MM.1S (cell line): ENCODE measurements around the gene DYNLT3.

ENCODE experiments used
- DNase-seq: peaks from one replicate; pipeline ENCODE4 v3.0.0-alpha.2; 2015
- H2AFZ ChIP-seq: fragments of 300-600 bp; sonication (generic); 2 replicates; pipeline ENCODE4 v1.6.0; 2016; ENCODE audit warnings: antibody characterized with exemption, low read length
- H3F3A ChIP-seq: fragments of 300-600 bp; sonication (generic); 2 replicates; pipeline ENCODE4 v1.6.1; 2016; ENCODE audit warnings: mild to moderate bottlenecking, antibody characterized with exemption, low read length, moderate library complexity, mixed read lengths; ENCODE audit not compliant: insufficient read depth
- H3K27ac ChIP-seq: fragments of 300-600 bp; sonication (generic); 2 replicates; pipeline ENCODE4 v1.5.1; 2016; ENCODE audit warnings: mild to moderate bottlenecking, low read length
- H3K27me3 ChIP-seq: fragments of 300-600 bp; sonication (generic); replicated peaks from 2 replicates; pipeline ENCODE4 v1.6.0; 2016; ENCODE audit warnings: low read length; ENCODE audit not compliant: insufficient read depth
- H3K36me3 ChIP-seq: fragments of 300-600 bp; sonication (generic); replicated peaks from 2 replicates; pipeline ENCODE4 v1.6.1; 2016; ENCODE audit warnings: mild to moderate bottlenecking, low read length, mixed read lengths; ENCODE audit not compliant: insufficient read depth
- H3K4me1 ChIP-seq: fragments of 300-600 bp; sonication (generic); 2 replicates; pipeline ENCODE4 v1.6.1; 2016; ENCODE audit warnings: low read length, mixed read lengths
- H3K4me2 ChIP-seq: fragments of 300-600 bp; sonication (generic); 2 replicates; pipeline ENCODE4 v1.6.0; 2016; ENCODE audit warnings: low read depth, low read length
- H3K4me3 ChIP-seq: fragments of 300-600 bp; sonication (generic); 2 replicates; pipeline ENCODE4 v1.5.1; 2016; ENCODE audit warnings: low read length, mixed read lengths
- H3K79me2 ChIP-seq: fragments of 300-600 bp; sonication (generic); 2 replicates; pipeline ENCODE4 v1.6.1; 2016; ENCODE audit warnings: mixed run types, low read length, mixed read lengths
- H3K9ac ChIP-seq: fragments of 300-600 bp; sonication (generic); 2 replicates; pipeline ENCODE4 v1.6.1; 2016; ENCODE audit warnings: low read length, mixed read lengths
- H3K9me2 ChIP-seq: fragments of 300-600 bp; sonication (generic); replicated peaks from 2 replicates; pipeline ENCODE4 v1.6.1; 2016; ENCODE audit warnings: mild to moderate bottlenecking, low read length, mixed read lengths; ENCODE audit not compliant: insufficient read depth
- H3K9me3 ChIP-seq: fragments of 300-600 bp; sonication (generic); replicated peaks from 2 replicates; pipeline ENCODE4 v1.6.1; 2016; ENCODE audit warnings: mild to moderate bottlenecking, low read length, mixed read lengths; ENCODE audit not compliant: insufficient read depth
- H4K20me1 ChIP-seq: fragments of 300-600 bp; sonication (generic); 2 replicates; pipeline ENCODE4 v1.6.1; 2016; ENCODE audit warnings: mild to moderate bottlenecking, low read length, moderate library complexity, mixed read lengths; ENCODE audit not compliant: insufficient read depth
- EZH2 ChIP-seq: fragments of 300-600 bp; sonication (generic); optimal IDR thresholded peaks from 2 replicates; pipeline ENCODE3; 2017; ENCODE audit warnings: low read depth, mild to moderate bottlenecking, antibody characterized with exemption, low read length, mixed read lengths
- EZH2phosphoT487 ChIP-seq: fragments of 300-600 bp; sonication (generic); IDR thresholded peaks from 2 replicates; pipeline ENCODE4 v1.6.1; 2018; ENCODE audit warnings: antibody characterized with exemption, low read length
- TF ChIP-seq, protein P1 (sequence below): fragments of 300-600 bp; sonication (generic); IDR thresholded peaks from 2 replicates; pipeline ENCODE4 v1.5.1; 2016; ENCODE audit warnings: antibody characterized with exemption, low read length, mixed read lengths

DYNLT3 gene

DNA sequence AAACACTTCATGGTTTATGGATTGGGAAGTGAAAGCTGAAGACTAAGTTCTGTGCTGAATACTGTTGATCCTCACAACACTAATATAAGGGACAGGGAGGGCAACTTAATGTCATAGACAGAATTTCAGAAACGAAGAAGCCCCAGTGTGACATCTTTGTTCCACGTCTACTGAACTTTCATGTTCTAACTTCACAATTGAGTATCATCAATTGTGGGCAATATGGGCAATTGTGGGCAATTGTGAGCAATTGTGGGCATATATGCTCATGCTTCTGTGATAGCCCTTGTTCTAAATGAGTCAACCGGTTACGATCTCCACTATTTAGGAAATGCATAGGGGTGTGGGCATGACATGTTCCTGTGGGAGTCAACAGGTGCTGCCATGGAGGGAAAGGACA lies 33.8 kb downstream of the DYNLT3 start:
- Histone ChIP-seq H3K9me2 (no peaks in the 10 kb centered on the region), H2AFZ (no peak overlapping the region), H3K4me2 (no peak overlapping the region), H3K36me3 (no peaks in the 10 kb centered on the region), H3K4me1 (peaks cover 8% of the 10 kb centered on the region), H3K79me2 (no peaks in the 10 kb centered on the region), H3K9ac (no peak overlapping the region), H3K27ac (no peak overlapping the region), H3K4me3 (no peak overlapping the region), H3K27me3 (no peaks in the 10 kb centered on the region), H3F3A (no peaks in the 10 kb centered on the region; the same call in 1 of the 2 replicates), H4K20me1 (no peaks in the 10 kb centered on the region), H3K9me3 (no peaks in the 10 kb centered on the region)
- no peak for DNase-seq
- TF ChIP-seq EZH2 (no peak), EZH2phosphoT487 (no peak)
- TF ChIP-seq, protein P1, sequence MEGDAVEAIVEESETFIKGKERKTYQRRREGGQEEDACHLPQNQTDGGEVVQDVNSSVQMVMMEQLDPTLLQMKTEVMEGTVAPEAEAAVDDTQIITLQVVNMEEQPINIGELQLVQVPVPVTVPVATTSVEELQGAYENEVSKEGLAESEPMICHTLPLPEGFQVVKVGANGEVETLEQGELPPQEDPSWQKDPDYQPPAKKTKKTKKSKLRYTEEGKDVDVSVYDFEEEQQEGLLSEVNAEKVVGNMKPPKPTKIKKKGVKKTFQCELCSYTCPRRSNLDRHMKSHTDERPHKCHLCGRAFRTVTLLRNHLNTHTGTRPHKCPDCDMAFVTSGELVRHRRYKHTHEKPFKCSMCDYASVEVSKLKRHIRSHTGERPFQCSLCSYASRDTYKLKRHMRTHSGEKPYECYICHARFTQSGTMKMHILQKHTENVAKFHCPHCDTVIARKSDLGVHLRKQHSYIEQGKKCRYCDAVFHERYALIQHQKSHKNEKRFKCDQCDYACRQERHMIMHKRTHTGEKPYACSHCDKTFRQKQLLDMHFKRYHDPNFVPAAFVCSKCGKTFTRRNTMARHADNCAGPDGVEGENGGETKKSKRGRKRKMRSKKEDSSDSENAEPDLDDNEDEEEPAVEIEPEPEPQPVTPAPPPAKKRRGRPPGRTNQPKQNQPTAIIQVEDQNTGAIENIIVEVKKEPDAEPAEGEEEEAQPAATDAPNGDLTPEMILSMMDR = no peak

DNA sequence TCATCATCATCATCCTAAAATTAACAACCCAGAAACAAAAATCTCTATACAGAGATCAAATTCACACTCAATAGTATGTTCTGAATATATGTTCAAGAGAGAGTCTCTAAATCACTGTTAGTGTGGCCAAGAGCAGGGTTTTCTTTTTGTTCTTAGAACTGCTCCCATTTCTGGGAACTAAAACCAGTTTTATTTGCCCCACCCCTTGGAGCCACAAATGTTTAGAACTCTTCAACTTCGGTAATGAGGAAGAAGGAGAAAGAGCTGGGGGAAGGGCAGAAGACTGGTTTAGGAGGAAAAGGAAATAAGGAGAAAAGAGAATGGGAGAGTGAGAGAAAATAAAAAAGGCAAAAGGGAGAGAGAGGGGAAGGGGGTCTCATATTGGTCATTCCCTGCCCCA lies 35.3 kb downstream of the DYNLT3 start:
- Histone ChIP-seq H2AFZ (no peak overlapping the region), H3K4me2 (no peak overlapping the region), H3F3A (no peaks in the 10 kb centered on the region), H3K36me3 (no peaks in the 10 kb centered on the region), H4K20me1 (no peaks in the 10 kb centered on the region), H3K9me2 (no peaks in the 10 kb centered on the region), H3K4me3 (no peak overlapping the region), H3K4me1 (peaks cover 2% of the 10 kb centered on the region), H3K9me3 (no peaks in the 10 kb centered on the region), H3K27ac (no peak overlapping the region), H3K27me3 (no peaks in the 10 kb centered on the region), H3K79me2 (no peaks in the 10 kb centered on the region), H3K9ac (no peak overlapping the region)
- DNase-seq = no peak
- TF ChIP-seq, protein P1 = no peak
- TF ChIP-seq EZH2 = no peak
- no peak for TF ChIP-seq EZH2phosphoT487

GRCh38 chrX:37809970-37810369 lies 37.4 kb downstream of the DYNLT3 start:
- H3K9me3 ChIP-seq = no peaks in the 10 kb centered on the region
- no peaks in the 10 kb centered on the region for H3K36me3 ChIP-seq
- no peak overlapping the region for H3K9ac ChIP-seq
- H3K79me2 ChIP-seq = no peaks in the 10 kb centered on the region
- H3K27ac ChIP-seq = no peak overlapping the region
- no peak overlapping the region for H3K4me2 ChIP-seq
- no peaks in the 10 kb centered on the region for H3F3A ChIP-seq
- H3K4me3 ChIP-seq = no peak overlapping the region
- TF ChIP-seq, protein P1 = no peak
- TF ChIP-seq EZH2 (no peak), EZH2phosphoT487 (no peak)
- H3K27me3 ChIP-seq = no peaks in the 10 kb centered on the region
- H3K9me2 ChIP-seq = no peaks in the 10 kb centered on the region
- DNase-seq = no peak
- H2AFZ ChIP-seq = no peak overlapping the region
- no peaks in the 10 kb centered on the region for H4K20me1 ChIP-seq
- peaks cover 7% of the 10 kb centered on the region for H3K4me1 ChIP-seq

GRCh38 chrX:37803057-37803456 lies 44.3 kb downstream of the DYNLT3 start:
- no peaks in the 10 kb centered on the region for H4K20me1 ChIP-seq
- no peaks in the 10 kb centered on the region for H3F3A ChIP-seq
- H3K36me3 ChIP-seq = no peaks in the 10 kb centered on the region
- H3K9ac ChIP-seq = no peak overlapping the region
- H3K4me1 ChIP-seq = peaks cover 13% of the 10 kb centered on the region
- no peak overlapping the region for H2AFZ ChIP-seq
- no peaks in the 10 kb centered on the region for H3K79me2 ChIP-seq
- H3K9me3 ChIP-seq = no peaks in the 10 kb centered on the region
- TF ChIP-seq, protein P1 = no peak
- TF ChIP-seq EZH2 (no peak), EZH2phosphoT487 (no peak)
- no peaks in the 10 kb centered on the region for H3K9me2 ChIP-seq
- no peak for DNase-seq
- H3K27me3 ChIP-seq = no peaks in the 10 kb centered on the region
- no peak overlapping the region for H3K4me2 ChIP-seq
- no peak overlapping the region for H3K27ac ChIP-seq
- H3K4me3 ChIP-seq = no peak overlapping the region
